ENCODE data around the gene SCAI.

SCAI gene

GRCh38 chr9:125189361-125190289, 46.3 kb upstream of the SCAI start, which contains the start of gene PPP6C (continued):
- no peak for TF ChIP-seq ZBTB44 (tag by site-specific recombination; IDR thresholded peaks at IDR 0.05)
- TF ChIP-seq OSR2 (tag by site-specific recombination; IDR thresholded peaks at IDR 0.05), result no peak
- TF ChIP-seq ZBTB26 (tag by site-specific recombination; optimal IDR thresholded peaks at IDR 0.05), result peak; percentile 46
- 0 out of 2 replicates have a peak, but pooled peaks have one; percentile 34 for TF ChIP-seq ZNF366 (tag by site-specific recombination; conservative IDR thresholded peaks at IDR 0.05)
- TF ChIP-seq ZNF529 (tag by site-specific recombination; IDR thresholded peaks at IDR 0.05; ENCODE audit: insufficient replicate concordance), result no peak
- peak; percentile 91 for TF ChIP-seq ZBTB8A (tag by site-specific recombination; IDR thresholded peaks at IDR 0.05)
- peak; percentile 63 for TF ChIP-seq SP7 (tag by site-specific recombination; IDR thresholded peaks at IDR 0.05)
- TF ChIP-seq SP3 (tag by site-specific recombination; IDR thresholded peaks at IDR 0.05), result peak; percentile 51; the same call in 1 of the 2 replicates
- TF ChIP-seq GLIS1 (tag by site-specific recombination; IDR thresholded peaks at IDR 0.05), result 0 out of 2 replicates have a peak, but pooled peaks have one; percentile 30
- no peak for TF ChIP-seq ZNF223 (tag by site-specific recombination; IDR thresholded peaks at IDR 0.05)
- no peak for TF ChIP-seq ZNF530 (tag by site-specific recombination; IDR thresholded peaks at IDR 0.05; ENCODE audit: low read depth)
- TF ChIP-seq KLF8 (tag by site-specific recombination; IDR thresholded peaks at IDR 0.05), result 0 out of 2 replicates have a peak, but pooled peaks have one; percentile 11
- no peak for TF ChIP-seq ZNF391 (tag by site-specific recombination; IDR thresholded peaks at IDR 0.05; ENCODE audit: borderline replicate concordance, low read depth)
- peak; percentile 96 for TF ChIP-seq ZBTB10 (tag by site-specific recombination; IDR thresholded peaks at IDR 0.05)
- TF ChIP-seq ZNF501 (tag by site-specific recombination; IDR thresholded peaks at IDR 0.05), result peak; percentile 44; the same call in 1 of the 2 replicates
- TF ChIP-seq ZNF645 (tag by site-specific recombination; IDR thresholded peaks at IDR 0.05), result no peak
- no peak for TF ChIP-seq ZNF112 (tag by site-specific recombination; IDR thresholded peaks at IDR 0.05)
- peak; percentile 60; the same call in 1 of the 2 replicates for TF ChIP-seq ZNF324 (tag by site-specific recombination; IDR thresholded peaks at IDR 0.05)
- TF ChIP-seq ZNF692 (tag by site-specific recombination; IDR thresholded peaks at IDR 0.05), result peak; percentile 72; the same call in 1 of the 2 replicates
